Measurements from ENCODE around the gene C1QTNF7.

DNA sequence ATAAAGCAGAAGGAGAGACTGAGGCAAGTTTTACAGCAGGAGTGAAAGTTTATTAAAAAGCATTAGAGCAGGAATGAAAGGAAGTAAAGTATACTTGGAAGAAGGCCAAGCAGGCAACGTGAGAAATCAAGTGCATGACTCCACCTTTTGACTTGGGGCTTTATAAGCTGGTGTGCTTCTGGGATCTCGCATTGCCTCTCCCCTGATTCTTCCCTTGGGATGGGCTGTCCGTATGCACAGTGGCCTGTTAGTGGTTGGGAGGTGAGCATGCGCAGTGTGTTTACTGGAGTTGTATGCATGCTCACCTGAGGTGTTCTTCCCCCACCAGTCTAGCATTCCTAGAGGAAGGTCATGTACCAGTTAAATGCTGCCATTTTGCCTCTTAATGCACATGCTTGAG, 29.1 kb upstream of the C1QTNF7 start:
- TF ChIP-seq EZH2 (IDR thresholded peaks at IDR 0.05; ENCODE audit: borderline replicate concordance, low read depth, low read length, severe bottlenecking) = no peak
- TF ChIP-seq, protein P1, sequence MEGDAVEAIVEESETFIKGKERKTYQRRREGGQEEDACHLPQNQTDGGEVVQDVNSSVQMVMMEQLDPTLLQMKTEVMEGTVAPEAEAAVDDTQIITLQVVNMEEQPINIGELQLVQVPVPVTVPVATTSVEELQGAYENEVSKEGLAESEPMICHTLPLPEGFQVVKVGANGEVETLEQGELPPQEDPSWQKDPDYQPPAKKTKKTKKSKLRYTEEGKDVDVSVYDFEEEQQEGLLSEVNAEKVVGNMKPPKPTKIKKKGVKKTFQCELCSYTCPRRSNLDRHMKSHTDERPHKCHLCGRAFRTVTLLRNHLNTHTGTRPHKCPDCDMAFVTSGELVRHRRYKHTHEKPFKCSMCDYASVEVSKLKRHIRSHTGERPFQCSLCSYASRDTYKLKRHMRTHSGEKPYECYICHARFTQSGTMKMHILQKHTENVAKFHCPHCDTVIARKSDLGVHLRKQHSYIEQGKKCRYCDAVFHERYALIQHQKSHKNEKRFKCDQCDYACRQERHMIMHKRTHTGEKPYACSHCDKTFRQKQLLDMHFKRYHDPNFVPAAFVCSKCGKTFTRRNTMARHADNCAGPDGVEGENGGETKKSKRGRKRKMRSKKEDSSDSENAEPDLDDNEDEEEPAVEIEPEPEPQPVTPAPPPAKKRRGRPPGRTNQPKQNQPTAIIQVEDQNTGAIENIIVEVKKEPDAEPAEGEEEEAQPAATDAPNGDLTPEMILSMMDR (IDR thresholded peaks at IDR 0.05; ENCODE audit: borderline replicate concordance, extremely low read depth, low read length, poor library complexity, severe bottlenecking) = no peak

All from DND-41 (cell line).